ENCODE data around the gene HOXC11. TPM values are rescaled to one million over a fixed set of nuclear protein-coding genes. Genes with fewer than 3 reads are reported as not detected.

Gene HOXC11
- polyA plus RNA-seq (ENCODE audit: insufficient read length in 4 of 4) = 1 to 10 TPM; 1.6 to 3.9 (median 3.3) TPM

DNA sequence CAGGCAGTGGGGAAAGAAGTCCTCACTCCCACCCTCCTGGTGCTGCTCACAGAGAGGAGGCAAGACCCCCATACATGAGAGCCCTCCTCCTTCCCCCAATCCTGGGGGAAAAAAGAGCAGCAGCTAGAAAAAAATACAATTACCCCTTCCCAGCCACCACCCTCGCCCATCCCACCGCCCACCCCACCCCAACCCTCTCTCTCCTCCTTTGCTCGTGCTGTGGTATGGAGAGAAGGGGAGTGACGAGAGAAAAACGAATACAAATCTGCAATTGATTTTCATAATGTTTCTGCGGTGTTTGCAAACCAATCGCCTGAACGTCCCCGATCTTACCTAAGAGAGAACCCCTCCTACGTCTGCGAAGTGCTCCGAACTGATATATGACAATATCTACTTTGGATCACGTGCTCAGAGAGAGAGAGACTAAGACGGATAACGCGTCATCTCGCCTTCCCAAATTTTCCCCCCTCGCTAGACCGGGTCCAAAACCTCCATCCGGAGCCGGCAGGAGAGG, at the start of gene HOXC11:
Gene HOXC11, plus strand, starts transcription at position 405 of the 514 bp plus-strand sequence. CDS start 116 bp downstream, outside the sequence.
- DNase-seq (ENCODE audit: low read depth in 4 of 4, low spot score in 3 of 4) = no peak

DNA sequence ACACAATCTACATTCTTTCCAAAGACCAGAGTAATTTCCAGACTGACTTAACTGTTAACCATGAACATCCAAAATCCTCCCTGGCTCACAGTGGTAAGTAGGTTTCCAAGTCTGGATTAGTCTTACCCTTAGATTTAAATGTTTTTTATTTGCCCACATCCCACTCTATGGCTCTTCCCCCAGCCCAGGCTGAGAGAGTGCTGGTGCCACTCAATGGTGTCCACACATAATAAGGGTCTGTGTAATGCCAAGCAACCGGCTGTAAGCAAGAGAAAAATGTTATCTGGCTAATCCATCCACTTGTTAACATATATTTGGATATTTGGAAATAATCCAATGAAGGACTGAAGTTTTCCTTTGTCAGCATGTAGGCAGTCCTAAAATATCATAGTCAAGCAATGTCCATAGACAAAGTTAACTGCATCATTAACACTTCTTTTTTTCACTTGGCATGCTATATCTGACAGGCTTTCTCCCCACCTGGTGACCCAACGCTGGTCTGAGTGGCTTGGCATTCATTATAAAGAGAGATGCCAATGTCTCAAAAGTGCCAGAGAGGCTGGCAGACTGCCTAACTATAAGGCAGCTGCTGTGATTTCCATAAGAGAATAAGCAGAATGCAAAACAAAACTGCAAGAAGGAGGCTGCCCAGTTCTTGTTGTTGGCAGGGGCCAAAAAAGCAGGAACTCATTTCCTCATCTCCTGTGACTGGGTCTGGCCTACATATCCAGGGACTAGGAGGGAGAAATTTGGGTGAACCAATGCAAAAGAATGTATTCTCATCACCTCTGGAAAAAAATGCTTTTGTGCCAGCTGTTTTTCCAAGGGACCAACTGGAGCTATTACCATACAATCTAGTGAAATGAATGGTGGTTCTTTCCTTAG, 48.2 kb upstream of the HOXC11 start:
- DNase-seq (ENCODE audit: low read depth in 4 of 4, low spot score in 3 of 4) = no peak

DNA sequence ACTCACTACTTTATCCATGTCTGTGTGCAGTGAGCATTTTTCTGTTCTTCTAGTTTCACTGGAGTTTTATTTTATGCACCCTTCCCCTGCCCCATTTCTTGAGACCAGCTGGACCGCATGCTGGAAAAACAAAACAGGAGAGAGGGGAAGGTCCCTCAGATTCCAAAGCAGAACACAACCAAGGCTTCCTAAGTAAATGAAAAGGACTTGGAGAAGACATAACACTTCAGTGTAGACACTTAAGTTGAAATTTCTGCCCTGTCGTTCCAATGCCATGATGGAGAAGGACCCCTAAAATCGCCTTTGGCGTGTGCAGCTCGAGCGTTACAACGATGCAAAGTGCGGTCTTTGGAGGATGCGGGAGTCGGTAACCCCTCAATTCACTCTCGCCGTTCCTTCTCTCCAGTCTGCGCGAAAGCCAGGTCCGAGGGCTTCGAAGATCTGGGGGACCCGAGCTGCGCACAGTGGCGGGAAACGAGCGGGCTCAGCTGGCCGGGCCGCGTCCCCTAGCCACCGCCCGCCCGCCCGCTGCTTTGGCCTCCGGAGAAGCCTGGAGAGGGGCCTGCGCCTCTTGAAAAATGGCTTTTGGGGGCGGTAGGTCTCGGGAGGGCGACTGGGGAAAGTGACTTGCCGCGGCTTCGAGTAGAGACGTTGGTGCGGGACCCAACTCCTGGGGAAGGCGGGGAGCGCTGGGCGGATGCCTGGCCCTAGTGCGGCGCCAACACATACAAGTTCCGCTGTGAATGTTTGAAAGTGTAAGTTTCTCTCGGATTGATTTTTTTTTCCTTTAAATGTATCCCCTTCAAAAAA, 45.5 kb upstream of the HOXC11 start:
- no peak for DNase-seq (ENCODE audit: low read depth in 4 of 4, low spot score in 3 of 4)

DNA sequence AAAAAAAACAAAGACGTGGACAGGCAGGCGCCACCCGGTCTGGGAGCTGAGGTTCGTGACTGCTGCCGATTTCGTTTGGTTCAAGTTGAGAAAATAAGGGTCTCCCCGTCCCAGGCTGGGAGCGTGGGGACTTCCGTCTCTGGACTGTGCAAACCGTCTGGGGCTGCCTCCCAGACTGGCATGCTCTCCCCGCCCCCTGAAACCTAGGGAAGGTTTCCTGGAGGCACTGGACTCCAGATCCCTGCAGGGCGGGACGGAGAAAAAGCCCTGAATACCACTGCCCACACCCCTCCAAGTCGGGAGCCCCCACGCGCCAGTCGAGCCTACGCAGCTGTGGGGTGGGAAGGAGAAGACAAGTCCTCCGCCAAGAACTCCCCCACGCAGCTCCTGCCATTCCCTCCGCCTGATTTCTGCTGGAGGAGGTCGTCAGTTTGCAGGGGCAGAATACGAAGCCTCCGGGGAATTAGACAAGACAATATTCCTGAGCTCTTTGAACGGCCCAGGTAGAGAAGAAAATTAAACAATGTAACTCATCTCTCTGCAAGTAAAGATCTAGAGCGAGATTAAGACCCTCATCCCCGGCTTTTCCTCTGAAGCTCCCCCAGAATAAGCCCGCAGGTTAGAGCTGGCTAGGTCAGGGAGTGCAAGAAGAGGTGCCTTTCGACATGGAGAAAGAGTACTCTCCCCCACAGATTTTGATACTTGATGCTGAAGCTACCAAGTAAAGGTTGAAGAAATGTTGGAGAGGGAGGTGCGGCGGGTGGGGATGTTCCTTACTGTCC, 44.7 kb upstream of the HOXC11 start:
- no peak for DNase-seq (ENCODE audit: low read depth in 4 of 4, low spot score in 3 of 4)

DNA sequence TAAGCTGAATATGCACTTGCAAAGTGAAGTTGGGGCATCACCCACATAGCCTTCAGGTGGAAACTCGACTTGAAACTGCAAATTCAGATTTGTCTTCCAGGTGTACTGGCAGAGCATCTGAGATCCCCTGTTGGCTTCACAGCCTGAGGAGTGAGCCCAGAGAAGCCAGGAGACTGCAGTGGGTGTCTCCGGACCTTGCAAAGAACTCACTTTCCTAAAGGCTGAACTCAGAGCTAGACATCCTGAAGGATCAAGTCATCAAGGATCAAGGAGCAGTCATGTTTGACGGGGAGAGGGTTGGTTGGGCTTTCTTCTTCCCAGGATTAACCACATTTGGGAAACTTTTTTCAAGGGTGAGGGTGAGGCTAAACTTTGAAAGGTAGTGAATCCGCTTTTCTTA, 43.4 kb upstream of the HOXC11 start:
- no peak for DNase-seq (ENCODE audit: low read depth in 4 of 4, low spot score in 3 of 4)

DNA sequence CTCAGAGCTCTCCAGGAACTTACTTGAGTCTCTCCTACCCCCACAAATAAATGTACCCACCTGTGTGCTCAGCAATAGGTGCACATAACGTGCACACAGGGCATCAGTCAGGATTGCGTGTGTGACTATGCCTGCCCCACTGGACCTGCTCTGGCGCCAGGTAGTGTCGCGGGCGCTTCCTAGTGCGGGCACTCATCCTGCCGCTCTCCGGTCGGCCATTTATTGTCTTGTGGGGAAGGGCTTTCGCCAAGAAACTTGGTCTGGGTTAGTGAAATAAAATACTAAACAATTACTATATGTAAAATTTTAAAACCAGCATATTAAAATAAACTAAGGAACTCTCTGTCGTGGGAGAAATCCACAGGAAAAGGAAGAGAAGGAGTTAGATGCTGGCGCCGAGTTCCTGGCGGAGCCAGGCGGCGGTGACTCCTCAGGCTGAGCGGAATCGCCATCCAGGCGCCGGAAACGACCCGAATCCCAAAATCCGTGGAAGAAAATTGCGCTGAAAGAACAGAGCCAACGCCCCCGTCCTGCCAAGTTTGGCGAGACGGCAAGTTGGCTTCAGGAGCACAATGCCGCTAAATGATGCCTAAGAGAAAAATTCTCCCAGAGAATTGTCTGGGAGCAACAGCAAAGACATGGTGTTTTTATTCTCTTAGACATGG, 42.2 kb upstream of the HOXC11 start:
- no peak for DNase-seq (ENCODE audit: low read depth in 4 of 4, low spot score in 3 of 4)

DNA sequence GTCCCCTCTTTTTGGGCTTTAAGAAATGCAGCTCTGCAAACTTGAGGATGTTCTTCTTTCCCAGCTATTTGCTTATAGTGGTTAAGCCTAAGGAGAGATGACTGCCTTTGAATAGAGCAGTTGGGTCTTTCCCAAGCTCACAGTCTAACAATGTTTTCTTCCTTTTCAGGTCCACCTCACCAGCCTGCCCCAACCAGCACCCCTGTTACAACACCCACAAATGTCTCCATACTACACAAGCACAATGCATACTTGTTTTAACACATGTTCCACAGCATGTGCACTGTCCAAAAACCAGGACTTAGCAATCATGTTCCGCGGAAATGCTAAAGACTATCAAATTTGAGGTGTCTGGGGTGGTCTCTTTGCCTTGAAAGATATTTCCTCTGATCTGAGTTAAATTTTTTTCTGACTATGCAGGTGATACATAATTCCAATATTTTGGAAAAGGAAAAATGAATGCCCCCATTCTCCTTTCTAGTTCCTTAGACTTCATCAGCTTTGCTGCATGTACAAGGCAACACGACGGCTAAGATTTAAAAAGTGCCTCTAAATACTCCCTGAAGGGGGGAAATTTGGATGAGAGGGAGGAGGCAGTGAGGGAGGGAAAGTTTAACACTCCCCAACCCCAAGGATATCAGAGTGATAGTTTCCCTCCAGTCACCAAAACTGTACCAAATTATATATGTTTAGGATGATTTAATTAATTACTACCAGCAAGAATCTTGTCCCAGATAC, 40.9 kb upstream of the HOXC11 start:
- DNase-seq (ENCODE audit: low read depth in 4 of 4, low spot score in 3 of 4) = no peak

DNA sequence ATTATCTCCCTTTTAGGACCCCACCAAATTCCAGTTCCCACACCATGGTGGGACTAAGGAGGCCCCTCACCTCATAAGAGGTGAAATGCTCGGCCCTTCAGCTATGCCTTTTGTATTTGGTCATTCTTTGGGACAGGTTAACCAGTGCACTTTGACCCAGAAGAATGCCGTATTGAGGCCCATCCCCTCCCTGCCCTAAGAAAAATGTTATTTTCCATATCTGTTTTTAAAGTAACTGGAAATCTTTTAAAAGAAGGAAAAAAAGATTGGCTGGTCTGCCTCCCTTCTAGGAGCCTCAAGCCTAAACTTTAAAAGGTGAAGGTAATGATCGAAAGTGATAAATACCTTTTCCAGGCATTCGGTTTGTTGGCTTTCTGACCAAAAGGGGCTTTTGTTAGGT, 40.0 kb upstream of the HOXC11 start:
- DNase-seq (ENCODE audit: low read depth in 4 of 4, low spot score in 3 of 4) = no peak

DNA sequence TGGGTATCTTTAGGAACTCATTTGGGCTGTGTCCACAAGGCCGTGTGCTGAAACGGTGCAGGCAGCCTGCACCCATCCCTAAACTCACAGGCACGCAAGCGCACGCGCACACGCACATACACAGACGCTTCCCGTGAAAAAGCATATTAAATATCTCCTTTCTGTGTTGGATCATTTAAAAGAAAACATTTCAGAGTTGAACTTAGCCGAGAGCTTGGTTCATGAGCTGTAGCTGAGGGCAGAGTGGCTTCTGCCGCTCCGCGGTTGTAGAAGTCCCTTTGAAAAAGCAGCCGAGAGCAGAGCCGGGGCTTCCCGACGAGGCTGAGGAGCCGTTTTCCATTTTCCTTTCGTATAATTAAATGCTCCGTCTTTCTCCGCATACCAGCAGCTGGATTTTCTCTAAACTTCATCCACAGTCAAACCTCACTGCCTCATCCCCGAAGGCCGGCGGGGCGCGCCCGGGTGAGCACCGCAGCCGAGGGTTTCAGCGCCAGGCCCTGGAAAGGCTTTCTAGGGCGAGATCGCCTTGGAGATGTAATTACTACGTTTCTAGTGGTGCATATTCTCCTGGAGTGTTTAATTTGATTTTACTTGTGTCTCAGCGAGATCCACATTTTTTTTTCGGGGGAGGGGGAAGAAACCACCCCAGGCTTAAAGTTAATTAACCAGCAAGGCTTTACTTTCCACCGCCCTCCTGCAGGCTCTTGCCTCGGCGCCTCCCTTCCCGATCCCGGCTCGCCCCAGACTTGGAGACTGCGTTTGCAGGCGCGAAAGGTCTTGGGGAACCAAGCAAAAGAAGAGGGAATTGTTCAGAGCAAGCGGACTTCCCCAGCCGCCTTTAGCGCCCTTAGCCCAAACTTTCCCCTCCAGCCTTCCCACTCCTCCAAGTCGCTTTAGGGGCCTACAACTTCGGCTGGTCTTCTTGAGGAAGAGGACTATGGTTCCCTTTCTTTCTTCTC, 37.3 kb upstream of the HOXC11 start:
- DNase-seq (ENCODE audit: low read depth in 4 of 4, low spot score in 3 of 4) = no peak

DNA sequence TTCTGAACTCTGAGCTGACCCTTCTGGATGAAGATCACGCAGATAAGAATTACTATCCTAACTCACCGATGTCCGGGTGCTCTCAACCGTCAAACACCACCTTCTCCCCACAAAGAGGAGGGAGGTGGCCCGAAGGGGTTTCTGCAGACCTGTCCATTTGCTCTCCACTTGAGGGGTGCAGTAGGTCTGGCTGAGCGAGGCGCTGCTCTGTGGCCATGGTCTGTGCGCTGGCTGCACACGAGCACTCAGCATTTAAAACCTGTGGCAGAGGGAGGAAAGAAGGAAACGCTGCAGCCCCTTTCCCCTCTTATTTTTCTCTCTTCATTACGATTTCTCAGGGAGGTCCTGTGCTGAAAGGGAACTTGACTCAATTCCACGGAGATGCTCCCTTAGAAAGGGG, 35.8 kb upstream of the HOXC11 start:
- no peak for DNase-seq (ENCODE audit: low read depth in 4 of 4, low spot score in 3 of 4)

DNA sequence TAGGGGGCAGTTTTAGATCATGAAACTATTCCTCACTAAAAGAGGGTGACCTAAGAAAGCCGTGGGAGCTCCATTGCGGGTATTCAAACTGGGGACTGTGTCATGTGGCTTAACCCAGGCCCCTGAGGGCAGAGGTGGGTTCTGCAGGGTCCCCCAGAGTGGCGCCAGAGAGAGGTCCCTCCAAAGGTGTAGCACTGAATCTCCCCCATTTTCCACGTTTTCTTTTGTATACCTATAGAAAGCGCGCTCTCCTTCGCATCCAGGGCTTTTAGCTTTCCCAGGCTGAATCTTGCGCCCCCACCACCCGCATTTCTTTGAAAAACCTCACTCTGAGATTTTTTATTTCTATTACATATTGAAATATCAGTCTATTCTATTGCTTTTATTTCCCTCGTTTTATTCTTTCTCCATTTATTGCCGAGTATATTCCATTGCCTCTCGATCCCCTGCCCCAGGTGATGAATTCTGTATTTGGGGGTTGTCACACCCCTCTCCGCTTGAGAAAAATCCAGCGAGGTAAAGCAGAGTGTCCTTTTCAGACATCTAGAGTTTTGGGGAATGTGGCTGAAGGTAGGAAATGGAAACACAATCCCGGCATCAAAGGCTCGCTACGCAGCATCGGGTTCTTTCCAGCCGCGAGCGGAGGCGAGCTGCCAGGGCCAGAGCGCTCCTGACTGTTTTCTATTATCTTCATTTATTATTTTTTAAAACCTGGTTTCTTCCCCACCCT, 35.2 kb upstream of the HOXC11 start:
- no peak for DNase-seq (ENCODE audit: low read depth in 4 of 4, low spot score in 3 of 4)

DNA sequence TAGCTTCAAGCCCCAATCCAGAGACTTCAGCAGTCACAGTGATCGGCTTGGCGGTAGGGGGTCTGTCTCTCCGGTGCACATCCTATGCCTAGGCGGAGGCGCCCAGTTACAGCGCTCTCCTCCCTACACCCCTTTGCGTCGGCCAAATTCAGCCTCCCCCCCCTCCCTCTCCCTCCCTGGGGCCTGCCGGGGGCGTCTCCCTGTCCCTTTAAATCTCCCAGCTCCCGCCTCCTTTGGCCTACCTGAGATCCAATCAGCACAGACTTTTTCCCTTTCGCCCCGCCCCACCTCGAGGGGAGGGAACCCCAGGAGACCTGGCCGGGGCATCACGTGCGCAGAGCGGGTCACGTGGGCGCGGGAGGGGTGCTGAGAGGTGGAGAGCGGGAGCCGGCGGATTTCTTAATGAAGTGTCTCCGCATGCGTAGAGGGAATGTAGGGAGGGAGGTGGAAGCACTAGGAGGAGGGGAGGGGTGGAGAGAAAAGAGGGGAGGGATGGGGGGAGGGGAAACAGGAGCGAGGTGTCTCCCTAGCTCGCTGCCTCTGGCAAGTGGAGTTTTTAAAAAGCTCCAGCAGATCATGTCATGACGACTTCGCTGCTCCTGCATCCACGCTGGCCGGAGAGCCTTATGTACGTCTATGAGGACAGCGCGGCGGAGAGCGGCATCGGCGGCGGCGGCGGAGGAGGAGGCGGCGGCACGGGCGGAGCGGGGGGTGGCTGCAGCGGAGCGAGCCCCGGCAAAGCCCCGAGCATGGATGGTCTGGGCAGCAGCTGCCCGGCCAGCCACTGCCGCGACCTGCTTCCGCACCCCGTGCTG, 34.4 kb upstream of the HOXC11 start, which contains the start of gene HOXC13:
Gene HOXC13, plus strand, starts transcription at position 506 of the 815 bp plus-strand sequence. Its CDS starts 76 bp downstream, at position 582.
- DNase-seq (ENCODE audit: low read depth in 4 of 4, low spot score in 3 of 4) = peak; percentile 65 to 83 (median 72)

DNA sequence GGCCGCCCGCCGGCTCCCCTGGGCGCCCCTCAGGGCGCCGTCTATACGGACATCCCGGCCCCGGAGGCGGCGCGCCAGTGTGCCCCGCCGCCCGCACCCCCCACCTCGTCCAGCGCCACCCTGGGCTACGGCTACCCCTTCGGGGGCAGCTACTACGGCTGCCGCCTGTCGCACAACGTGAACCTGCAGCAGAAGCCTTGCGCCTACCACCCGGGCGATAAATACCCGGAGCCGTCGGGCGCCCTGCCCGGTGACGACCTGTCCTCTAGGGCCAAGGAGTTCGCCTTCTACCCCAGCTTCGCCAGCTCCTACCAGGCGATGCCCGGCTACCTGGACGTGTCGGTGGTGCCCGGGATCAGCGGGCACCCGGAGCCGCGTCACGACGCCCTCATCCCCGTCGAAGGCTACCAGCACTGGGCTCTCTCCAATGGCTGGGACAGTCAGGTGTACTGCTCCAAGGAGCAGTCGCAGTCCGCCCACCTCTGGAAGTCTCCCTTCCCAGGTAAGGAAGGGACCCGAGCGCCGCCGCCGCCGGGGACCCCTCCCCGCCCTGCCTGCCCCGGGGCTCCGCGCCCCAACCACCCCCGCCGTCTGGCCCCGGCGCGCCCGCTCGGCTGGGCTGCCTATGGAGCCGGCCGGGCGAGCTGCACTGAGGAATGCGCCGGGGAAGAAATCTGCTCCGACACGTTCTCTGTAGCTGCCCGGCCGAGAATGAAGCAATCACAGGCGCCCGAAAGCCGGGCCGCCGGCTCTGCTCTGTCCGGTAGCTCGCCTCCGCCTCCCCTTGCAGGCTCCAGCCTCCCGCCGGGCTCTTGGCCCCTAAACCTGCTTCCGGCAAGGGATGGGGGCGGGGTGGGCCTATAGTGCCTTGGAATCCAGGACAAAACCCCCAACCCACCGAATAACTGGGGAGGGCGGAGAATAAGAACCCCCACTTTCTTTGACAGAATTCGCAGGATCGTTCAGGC, 33.5 kb upstream of the HOXC11 start:
- DNase-seq (ENCODE audit: low read depth in 4 of 4, low spot score in 3 of 4) = no peak

DNA sequence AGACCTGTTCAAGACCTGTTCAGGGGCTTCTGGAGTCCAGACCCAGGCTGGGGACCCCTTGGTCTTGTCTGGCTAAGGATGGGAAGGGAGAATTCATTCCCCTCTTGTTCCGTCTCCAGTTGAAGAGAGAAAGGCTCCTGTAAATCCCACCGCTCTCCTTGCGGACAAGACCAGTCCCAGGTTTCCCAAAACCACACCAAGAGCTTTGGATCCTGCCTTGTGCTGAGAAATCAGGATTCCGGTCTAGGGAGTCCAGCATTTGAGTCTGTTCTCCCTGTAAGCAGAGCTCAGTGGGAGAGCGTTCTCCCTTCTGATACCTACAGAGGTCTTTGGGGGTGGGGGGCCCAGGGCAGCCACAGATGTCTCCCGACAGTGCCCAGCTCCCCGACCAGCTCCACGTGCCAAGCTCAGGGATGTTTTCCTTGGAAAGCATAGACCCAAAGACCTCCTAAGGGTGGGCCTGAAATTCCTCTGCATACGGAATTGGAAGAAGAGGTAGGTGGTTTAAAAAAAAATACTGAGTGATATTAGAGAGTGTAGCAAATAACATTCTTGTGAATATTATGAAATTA, 32.4 kb upstream of the HOXC11 start:
- DNase-seq (ENCODE audit: low read depth in 4 of 4, low spot score in 3 of 4) = no peak

DNA sequence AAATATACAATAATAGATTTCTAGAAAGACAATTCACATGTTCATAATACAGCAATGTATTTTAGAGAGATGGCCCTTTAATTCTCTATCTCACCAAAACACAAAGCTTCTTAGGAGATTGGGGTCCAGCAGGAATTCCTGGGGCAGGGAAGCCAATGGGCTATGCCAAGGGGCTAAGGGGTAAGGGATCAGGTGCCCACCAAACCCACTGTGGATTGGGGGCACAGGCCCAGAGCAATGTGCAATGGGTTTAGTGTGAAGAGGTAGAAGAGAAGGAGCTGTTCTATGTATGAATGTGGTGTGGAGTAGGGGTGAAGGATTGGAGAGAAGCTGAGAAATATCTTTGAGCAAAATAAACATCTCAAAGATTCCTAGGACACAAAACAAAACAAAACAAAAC, 31.7 kb upstream of the HOXC11 start:
- no peak for DNase-seq (ENCODE audit: low read depth in 4 of 4, low spot score in 3 of 4)
